Smooth muscle cell (in vitro differentiated cells): Measurements from ENCODE around the gene BRF1. TPM values are rescaled to one million over a fixed set of nuclear protein-coding genes. Genes with fewer than 3 reads are reported as not detected.

ENCODE experiments used
- DNase-seq: peaks from one replicate; lab custom pipeline; 2025; ENCODE audit not compliant: unreplicated experiment; lab: John Stamatoyannopoulos, UW
- H2AFZ ChIP-seq: fragments of 200-600 bp; sonication (generic); 2 replicates; pipeline ENCODE4 v1.6.0; 2016; ENCODE audit warnings: antibody characterized with exemption, low read depth, mild to moderate bottlenecking
- H3F3A ChIP-seq: fragments of 200-600 bp; sonication (generic); 2 replicates; pipeline ENCODE4 v1.6.0; 2017; ENCODE audit warnings: antibody characterized with exemption, low read depth
- H3K27ac ChIP-seq: fragments of 200-600 bp; sonication (generic); 2 replicates; pipeline ENCODE4 v1.5.1; 2016; ENCODE audit warnings: low read depth, mild to moderate bottlenecking
- H3K27me3 ChIP-seq: fragments of 200-600 bp; sonication (generic); 2 replicates; pipeline ENCODE4 v1.6.1; 2016; ENCODE audit warnings: low read depth, mild to moderate bottlenecking
- H3K36me3 ChIP-seq: fragments of 200-600 bp; sonication (generic); 2 replicates; pipeline ENCODE4 v1.5.1; 2016; ENCODE audit warnings: low read depth
- H3K4me1 ChIP-seq: fragments of 200-600 bp; sonication (generic); 2 replicates; pipeline ENCODE4 v1.5.1; 2016; ENCODE audit warnings: low read depth
- H3K4me2 ChIP-seq: fragments of 200-600 bp; sonication (generic); 2 replicates; pipeline ENCODE4 v1.6.0; 2016; ENCODE audit warnings: mild to moderate bottlenecking
- H3K4me3 ChIP-seq: fragments of 200-600 bp; sonication (generic); 2 replicates; pipeline ENCODE4 v1.5.1; 2016; ENCODE audit warnings: mild to moderate bottlenecking
- H3K79me2 ChIP-seq: fragments of 200-600 bp; sonication (generic); 2 replicates; pipeline ENCODE4 v1.6.0; 2016; ENCODE audit warnings: low read depth, mild to moderate bottlenecking
- H3K9ac ChIP-seq: fragments of 200-600 bp; sonication (generic); 2 replicates; pipeline ENCODE4 v1.6.0; 2016; ENCODE audit warnings: low read depth
- H3K9me3 ChIP-seq: fragments of 200-600 bp; sonication (generic); replicated peaks from 2 replicates; pipeline ENCODE4 v1.5.1; 2016; ENCODE audit warnings: low read depth
- H4K20me1 ChIP-seq: fragments of 200-600 bp; sonication (generic); 2 replicates; pipeline ENCODE4 v1.6.0; 2016; ENCODE audit warnings: low read depth
- CTCF ChIP-seq: fragments of 200-600 bp; sonication (generic); IDR thresholded peaks from 2 replicates; pipeline ENCODE4 v1.5.1; 2017; ENCODE audit warnings: borderline replicate concordance, mild to moderate bottlenecking, antibody characterized with exemption; ENCODE audit not compliant: insufficient read depth, poor library complexity, severe bottlenecking
- WGBS: methylation state at CpG from one replicate; pipeline ENCODE4 v1.1.7; 2016; ENCODE audit warnings: low lambda C conversion rate; 5-methylcytosine and 5-hydroxymethylcytosine counted together
- polyA plus RNA-seq: library from polyadenylated mRNA; unstranded; fragments of >200 nt; fragmentation: Nextera tagmentation; extraction: Ambion mirVana; gene quantifications from 2 replicates; pipeline ENCODE4 v1.2.1, GENCODE V29; 2016
- total RNA-seq: library from RNA; depleted of rRNA; stranded (reverse); fragments of >200 nt; gene quantifications from 2 replicates; pipeline ENCODE4 v1.2.3, GENCODE V29; 2014

BRF1 gene
- total and polyA plus RNA-seq, 2 experiments from 2014 or later = 12.5 to 15.9 TPM

GRCh38 chr14:105332350-105332874 lies 31.6 kb upstream of the BRF1 start:
- WGBS = 89% methylated on average over 11 of the region's 11 CpGs
- Histone ChIP-seq H3K9me3 (no peaks in the 10 kb centered on the region), H3F3A (no peaks in the 10 kb centered on the region), H3K4me1 (peaks cover 11% of the 10 kb centered on the region), H3K4me3 (no peak overlapping the region), H3K27me3 (no peaks in the 10 kb centered on the region), H2AFZ (no peak overlapping the region), H3K9ac (no peak overlapping the region), H3K79me2 (peaks cover 32% of the 10 kb centered on the region), H4K20me1 (peaks cover 88% of the 10 kb centered on the region), H3K4me2 (no peak overlapping the region), H3K27ac (no peak overlapping the region), H3K36me3 (no peaks in the 10 kb centered on the region)
- no peak for DNase-seq
- TF ChIP-seq CTCF = no peak

DNA sequence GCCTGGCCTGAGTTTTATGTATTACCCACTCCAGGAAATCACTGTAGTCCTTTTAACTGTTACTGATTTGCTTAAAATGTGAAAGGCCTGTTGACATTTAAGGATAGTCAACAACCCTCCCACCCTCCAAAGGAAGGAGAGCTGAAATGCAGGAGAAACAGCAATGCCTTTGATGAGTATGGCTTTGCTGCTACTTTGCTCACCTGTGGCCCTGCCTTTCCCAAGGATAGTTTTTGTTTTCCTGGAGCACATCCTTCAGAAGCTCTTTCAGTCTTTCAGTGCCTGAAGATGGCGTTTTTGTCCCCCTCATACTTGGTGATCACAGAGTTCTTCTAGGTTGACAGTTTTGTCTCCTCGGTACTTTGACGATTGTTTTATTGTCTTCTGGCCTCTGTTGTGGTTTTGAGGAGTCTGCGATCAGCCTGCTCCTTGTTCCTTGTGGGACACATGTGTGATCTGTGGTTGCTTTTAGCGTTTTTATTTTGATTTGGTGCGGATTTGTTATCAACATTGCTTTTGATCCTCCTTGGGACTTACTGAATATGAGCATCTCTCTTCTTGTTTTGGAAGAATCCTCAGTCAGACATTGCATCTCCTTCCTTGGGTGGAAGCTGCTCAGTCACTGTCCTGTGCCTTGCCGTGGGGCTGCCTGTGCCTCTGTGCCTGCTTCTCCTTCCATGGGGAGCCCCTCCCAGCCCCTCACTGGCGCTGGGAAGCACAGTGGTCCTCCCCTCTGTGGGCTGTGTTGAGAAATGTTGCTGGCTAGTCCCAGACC lies 31.0 kb upstream of the BRF1 start:
- Histone ChIP-seq H3K4me2 (no peak overlapping the region), H3K9me3 (no peaks in the 10 kb centered on the region), H4K20me1 (peaks cover 88% of the 10 kb centered on the region), H3K27ac (no peak overlapping the region), H3F3A (no peaks in the 10 kb centered on the region), H3K79me2 (peaks cover 30% of the 10 kb centered on the region), H3K9ac (no peak overlapping the region), H2AFZ (no peak overlapping the region), H3K4me1 (peaks cover 13% of the 10 kb centered on the region), H3K4me3 (no peak overlapping the region), H3K36me3 (no peaks in the 10 kb centered on the region), H3K27me3 (no peaks in the 10 kb centered on the region)
- 88% methylated on average over 8 of the region's 8 CpGs for WGBS
- no peak for TF ChIP-seq CTCF
- DNase-seq = no peak

GRCh38 chr14:105330491-105330895 lies 29.7 kb upstream of the BRF1 start:
- no peaks in the 10 kb centered on the region for H3K36me3 ChIP-seq
- no peaks in the 10 kb centered on the region for H3K27me3 ChIP-seq
- TF ChIP-seq CTCF = no peak
- 66% methylated on average over 12 of the region's 13 CpGs for WGBS
- H3K4me3 ChIP-seq = no peak overlapping the region
- H3K9me3 ChIP-seq = no peaks in the 10 kb centered on the region
- peaks cover 36% of the 10 kb centered on the region for H3K79me2 ChIP-seq
- H3K4me1 ChIP-seq = peaks cover 13% of the 10 kb centered on the region
- H3F3A ChIP-seq = no peaks in the 10 kb centered on the region
- peaks cover 88% of the 10 kb centered on the region for H4K20me1 ChIP-seq
- H3K4me2 ChIP-seq = peak overlapping the region; percentile 65
- no peak for DNase-seq
- H3K9ac ChIP-seq = no peak overlapping the region
- no peak overlapping the region for H2AFZ ChIP-seq
- no peak overlapping the region for H3K27ac ChIP-seq
